NCI-H446 (cell line): Measurements from ENCODE around the gene CD46.

Experiments used
- DNase-seq, 2 experiments: peaks; one replicate each; lab custom pipeline; 2025; lab: John Stamatoyannopoulos, UW

Gene CD46

GRCh38 chr1:207797229-207797973 lies 45.5 kb downstream of the CD46 start:
- DNase-seq: peak; percentile 81 to 87

DNA sequence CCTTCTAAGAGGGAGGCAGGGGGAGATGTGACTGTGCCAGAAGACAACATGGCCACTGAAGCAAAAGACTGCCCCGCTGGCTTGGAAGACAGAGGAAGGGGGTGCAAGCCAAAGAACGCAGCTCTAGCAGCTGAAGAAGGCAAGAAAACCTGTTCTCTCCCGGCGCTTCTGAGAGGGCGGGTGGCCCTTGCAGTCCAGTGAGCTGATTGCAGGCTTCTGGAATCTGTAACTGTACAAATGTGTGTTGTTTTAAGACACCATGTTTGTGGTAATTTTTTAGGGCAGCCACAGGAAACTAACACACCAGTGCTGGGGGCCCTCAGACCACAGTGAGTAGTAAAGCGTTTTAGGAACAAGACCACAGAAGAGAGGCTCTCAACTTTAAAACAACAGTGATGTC lies 47.0 kb downstream of the CD46 start:
- DNase-seq: no peak

- no peak for DNase-seq
These were observed 48.3 kb downstream of the CD46 start for GRCh38 chr1:207799989-207800648.

GRCh38 chr1:207801819-207802218 lies 50.0 kb downstream of the CD46 start:
- no peak for DNase-seq

DNA sequence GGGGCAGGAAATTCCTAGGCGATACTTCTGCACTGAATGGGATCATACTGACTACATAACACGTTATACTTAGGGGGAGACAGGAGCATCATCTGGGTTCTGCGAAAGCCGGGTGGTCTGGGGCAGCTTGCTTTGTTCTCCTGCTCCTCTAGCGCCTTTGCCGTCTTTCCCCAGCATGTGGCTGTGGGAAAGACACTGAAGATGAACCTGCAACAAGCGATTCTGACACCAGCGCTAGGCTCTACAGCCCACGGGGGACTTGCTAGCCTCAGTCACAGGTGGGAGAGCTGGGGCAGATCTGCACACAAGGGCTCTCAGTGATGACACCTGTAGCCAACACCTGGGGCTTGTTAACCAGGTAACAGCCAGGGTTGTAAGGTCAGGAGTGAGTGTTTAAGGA lies 51.8 kb downstream of the CD46 start:
- DNase-seq: no peak

DNA sequence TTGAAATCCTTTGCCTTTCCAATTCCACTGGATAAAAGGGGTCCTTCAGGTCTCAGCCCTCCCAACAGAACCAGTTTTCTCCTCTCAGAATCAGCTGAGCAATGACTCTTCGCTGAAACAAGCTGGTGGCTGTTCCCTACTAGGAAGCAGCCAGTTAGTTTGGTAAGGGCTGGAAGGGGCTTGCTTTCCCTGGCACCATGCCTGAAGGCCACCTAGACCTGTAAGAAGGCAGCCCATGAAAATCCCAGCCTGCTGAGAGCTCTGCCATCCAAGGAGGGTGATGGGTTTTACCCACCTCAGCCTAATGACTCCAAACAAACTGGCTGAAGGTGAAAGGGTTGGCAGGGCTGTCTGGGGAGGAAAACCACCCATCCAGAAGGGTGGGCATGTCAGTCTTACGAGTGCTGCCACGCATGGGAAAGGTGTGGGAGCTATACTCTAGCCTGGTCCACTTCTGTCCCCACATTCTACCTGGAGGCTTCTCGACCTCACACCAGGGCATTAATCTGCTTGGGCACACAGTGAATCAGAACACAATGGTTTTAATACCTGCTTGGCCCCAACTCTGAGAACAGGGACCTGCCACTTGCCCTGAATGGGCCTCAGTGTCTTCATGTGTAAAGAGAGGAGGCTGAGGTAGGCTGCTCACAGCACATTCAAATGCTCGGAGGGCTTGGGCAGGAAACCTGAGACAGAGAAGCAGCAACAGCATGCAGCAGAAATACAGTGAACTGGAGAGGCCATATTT lies 53.0 kb downstream of the CD46 start:
- no peak for DNase-seq

GRCh38 chr1:207805841-207806421 lies 54.1 kb downstream of the CD46 start:
- DNase-seq: peak in 1 of 2 experiments; percentile 81

- no peak for DNase-seq
These were observed 54.9 kb downstream of the CD46 start for GRCh38 chr1:207806531-207807325.

DNA sequence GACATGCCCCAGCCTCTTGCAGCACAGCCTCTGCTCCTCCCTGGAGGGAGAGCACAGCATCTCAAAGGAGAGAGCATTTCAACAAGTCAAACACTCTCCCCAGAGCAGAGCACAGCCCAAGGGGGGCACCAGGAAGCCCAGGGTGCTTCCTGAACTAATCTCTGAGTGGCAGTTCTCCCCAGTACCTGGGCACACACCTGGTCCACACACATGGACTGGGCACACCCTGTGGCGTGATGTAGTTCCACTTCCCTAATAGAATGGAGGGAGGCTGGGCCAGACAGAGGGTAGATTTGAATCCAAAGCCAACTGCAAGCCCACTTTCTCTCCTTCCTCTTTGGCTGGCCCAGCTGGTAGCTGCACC lies 55.5 kb downstream of the CD46 start:
- DNase-seq: no peak

DNA sequence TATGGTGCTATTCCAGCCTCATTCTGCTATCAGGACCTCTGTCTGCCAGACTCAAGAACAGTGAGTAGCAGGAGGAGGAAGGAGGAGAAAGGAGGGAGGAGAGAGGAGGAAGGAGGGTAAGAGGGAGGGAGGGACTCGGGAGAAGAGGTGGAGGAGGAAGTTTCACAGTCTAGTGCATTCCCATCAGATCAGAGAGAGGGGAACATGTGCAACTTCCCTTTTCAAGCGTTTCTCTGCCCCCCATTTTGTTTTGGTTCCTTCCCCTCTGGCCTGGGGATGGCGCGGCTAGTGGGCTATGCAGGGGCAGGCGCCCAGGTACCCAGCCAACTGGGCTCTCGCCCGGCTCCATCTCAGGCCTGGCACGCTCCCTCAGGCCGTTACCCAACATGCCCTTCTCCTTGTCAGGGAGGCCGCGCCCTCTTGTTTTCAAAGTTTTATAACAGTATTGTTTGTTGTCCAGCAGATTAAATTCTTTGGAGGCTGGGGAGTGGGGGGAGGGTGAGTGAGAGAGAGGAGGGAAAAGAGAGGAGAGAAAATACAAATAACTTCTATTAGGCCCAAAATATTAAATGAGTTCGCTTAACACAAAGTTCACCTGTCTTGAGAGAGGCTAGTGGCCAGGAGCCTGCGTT lies 56.0 kb downstream of the CD46 start:
- DNase-seq: no peak

DNA sequence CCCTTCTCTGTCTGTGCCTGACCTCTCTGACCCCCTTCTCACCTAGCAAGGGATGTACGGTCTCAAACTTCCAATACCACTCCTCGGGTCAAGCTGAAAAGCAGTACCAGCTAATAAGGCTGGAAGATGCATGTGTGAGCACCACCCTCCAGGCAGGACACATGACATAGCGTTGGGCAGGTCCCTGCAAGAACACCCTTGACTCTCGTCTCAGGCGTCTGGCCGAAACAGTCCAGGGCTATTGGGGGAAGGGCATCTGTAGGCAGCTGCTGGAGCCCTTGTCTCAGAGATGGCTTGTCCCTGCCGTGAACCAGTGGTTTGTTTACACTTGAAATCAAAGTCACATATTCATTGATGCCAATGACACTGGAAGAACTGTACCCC lies 56.5 kb downstream of the CD46 start:
- no peak for DNase-seq

- no peak for DNase-seq
These were observed 57.2 kb downstream of the CD46 start for GRCh38 chr1:207808911-207809555.

DNA sequence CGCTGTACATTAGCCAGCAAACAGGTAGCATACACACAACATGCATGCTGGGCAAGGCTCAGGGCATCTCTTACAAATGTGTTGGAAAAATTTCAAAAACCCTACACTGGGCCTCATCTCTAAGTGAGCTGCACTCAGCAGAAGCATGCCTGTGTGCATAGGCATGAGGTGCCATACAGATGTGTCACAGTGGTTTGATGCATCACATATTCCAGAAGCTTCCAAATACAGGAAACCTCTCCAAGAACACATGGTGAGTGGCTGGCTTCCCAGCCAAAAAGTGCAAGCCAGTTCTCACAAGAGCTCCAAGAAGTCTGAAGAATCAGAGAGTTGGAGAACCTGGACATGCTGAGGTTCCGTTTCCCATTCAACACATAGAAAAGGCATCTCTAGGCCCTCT lies 58.3 kb downstream of the CD46 start:
- no peak for DNase-seq

GRCh38 chr1:207810606-207811295 lies 58.9 kb downstream of the CD46 start:
- DNase-seq: no peak

GRCh38 chr1:207811319-207811718 lies 59.5 kb downstream of the CD46 start:
- no peak for DNase-seq

DNA sequence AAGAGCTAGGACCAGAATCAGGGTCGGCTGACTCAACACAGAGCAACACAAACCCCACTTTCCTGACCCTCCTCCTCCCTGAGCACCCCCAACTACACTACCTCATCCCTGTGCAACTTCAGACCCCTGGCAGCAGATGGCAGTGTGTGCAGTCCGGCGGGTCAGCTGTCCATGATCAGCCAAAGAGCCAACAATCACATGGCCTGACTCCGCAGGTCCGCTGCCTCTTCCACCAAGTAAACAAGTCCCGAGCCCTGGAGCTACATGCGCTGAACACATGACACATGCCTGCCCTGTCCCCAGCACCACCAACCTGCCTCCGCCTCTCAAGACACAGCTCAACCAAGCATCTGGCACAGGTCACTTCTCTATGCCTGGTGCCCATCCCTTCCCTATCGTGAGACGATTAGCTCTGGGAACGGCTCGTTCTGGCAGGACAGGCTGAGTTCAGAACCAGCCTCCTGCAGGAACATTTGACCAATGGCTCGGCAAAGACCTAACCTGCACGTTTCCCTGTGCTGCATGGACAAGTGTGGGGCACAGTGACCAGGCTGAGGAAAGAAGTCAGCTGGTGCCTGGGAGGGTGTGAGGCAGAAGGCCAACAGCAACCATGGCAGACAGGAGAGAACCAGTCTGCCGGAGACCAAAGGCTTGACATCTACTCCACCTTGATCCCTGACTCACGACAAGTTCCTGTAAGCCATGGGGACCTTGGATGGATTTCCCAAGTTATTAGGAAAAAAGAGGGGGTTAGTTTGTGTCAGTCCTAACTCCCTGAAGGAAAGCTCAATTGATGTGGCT lies 60.3 kb downstream of the CD46 start:
- DNase-seq: no peak

GRCh38 chr1:207812778-207813511 lies 61.1 kb downstream of the CD46 start:
- DNase-seq: no peak

GRCh38 chr1:207813512-207813881 lies 61.6 kb downstream of the CD46 start:
- DNase-seq: no peak

DNA sequence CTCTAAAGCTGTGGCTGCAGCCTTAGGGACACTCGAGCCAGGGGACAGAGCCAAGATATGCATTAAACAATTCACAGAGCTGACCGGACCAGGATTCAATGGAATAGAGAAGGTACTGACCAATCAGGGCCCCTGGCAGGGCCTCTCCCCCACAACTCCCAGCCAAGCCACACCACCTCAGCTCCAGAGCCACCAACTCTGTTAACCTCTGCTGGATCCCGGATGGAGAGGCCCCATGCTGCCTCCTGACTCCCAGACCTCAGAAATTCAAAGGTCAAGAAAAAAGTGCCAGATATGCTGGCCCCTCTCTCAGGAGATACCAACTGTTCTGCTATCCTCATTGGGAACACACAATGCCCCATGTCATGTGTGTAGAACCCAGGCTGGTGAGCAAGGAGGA lies 62.1 kb downstream of the CD46 start:
- DNase-seq: no peak
